Activated CD4-positive, alpha-beta T cell treated with anti-CD3 and anti-CD28 coated beads, Interleukin-2, amount 50 U/mL, for 16 hours (primary cell): Measurements from ENCODE around the gene RUVBL2.

Source experiments
- DNase-seq: peaks from one replicate; pipeline ENCODE4 v3.0.0-alpha.2; 2020

RUVBL2 gene

DNA sequence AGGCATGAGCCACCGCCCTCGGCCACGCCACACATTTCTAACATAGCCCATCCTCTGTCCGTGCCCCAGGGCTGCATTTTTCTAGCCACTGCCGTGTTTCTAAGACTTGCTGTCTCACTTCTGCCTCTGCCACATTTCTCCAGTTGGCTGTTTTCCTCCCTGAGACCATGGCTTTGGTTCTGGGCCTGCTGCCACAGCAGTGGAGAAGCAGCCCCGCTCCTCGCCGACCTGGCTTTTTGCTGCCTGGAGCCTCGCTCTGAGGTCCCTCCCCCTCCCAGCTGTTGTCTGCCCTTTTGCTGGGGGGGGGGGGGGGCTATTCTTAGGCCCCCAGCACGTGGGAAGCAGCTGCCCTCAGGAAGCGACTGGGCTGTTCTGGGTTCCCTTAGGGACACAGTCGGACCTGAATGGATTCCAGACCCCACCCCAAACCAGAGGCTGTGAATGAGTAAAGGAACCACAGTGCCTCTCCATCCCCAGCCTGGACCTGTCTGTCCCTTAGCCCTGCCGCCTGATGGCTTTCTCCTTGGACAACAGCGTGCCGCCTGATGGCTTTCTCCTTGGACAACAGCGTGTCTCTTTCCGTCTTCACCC lies 3.9 kb upstream of the RUVBL2 start:
- no peak for DNase-seq

DNA sequence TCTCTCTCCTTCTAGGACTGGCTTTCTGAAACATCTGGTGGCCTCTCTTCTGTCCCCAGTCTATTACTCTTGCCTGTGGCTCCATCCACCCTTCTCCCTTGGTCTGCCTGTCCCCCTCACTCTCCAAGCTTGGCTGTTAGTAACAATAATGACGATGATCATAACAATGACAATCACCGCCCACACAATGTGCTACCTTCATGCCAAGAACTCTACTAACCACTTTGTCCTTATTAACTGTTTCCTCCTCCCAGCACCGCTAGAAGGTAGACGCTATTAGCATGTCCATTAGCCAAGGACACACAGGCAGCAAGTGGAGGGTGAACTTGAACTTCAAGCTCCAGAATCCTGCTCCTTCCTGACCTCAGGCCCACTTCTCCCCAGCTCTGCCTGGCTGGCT lies 3.3 kb upstream of the RUVBL2 start:
- DNase-seq: no peak

DNA sequence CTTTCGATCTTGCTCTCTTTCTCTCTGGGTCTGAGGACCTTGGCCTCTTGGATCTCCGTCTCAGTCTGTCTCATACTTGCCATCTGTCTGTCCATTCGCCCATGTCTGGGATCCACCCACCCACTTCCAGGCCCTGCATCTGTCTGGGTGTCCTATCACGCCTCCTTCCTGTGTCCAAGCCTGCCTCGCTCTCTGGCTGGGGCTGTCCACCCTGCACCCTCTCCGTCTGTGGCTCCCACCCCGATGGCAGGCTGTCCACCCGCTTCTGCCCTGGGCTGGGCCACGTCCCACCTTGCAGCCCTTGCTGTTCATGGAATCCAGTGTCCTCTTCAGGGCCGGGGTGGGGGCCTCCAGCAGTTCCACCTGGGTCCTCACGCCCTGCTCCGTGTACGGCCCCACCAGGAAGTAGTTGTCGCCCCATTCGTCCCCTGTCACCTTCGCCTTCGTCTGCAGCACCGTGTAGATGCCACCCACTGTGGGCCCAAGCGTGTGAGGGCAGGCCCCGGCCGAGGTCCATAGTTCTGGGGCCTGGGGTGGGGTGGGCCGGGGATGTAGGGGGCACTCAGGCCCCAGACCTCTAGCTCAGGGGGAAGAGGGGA lies 2.6 kb upstream of the RUVBL2 start:
- DNase-seq: no peak

DNA sequence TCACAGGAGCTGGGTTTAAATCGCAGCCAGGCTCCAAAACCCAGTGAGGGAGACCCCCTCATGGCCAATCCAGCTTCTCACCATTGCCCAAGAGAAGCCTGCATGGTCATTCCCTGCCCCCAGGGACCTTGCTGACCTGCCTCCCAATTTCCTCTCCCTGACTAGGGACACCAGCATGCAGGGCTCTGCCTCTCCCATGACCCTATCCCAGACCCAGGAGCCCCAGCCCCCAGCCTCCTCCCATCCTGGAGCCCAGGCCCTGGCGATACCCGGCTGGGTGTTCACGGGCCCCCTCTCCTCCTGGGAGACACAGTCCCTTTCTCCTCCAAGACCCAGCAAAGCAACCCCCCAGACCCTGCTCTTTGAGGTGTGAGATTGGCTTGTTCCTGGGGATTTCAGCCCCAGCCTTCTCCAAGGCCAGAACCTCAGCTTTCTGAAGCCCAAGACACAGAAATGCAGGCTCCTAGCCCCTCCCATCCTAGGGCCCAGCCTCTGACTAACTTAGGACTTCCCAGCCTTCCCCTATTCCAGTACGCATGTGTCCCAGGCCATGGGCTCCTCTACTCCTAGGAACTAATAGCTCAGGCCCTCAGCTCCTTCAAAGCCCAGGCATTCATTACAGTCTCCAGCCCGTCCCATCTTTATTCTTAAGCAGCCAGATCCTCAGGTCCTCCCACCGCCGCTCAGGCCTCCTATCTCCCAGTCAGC lies 1.7 kb upstream of the RUVBL2 start:
- no peak for DNase-seq

DNA sequence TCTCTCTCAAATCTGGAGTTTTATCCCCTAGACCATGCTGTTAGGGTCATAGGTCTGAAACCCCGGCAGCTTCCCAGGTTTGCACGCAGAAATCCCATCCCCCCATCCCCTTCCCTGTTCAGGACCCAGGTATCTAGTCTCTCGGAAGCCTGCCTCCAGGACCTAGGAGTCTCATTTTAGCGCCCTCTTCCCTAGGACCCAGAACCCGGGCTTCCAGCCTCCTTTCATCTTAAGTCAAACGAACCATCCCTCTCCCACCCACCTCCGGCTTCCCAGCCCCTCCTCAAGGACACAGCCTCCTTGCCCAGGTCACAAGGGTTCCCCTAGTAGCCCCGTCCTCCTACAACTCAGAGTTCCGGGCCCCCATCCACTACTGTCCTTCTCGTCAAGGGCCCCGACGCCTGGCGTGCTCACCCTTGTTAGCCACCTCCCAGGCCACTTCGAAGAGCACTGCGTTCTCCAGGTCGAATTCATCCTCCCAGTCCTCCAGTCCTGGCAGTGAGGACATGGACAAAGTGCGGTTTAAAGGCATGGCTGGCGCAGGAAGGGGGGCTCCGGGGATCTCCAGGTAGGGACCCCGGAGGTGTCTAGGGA lies 1.0 kb upstream of the RUVBL2 start:
- DNase-seq: no peak

DNA sequence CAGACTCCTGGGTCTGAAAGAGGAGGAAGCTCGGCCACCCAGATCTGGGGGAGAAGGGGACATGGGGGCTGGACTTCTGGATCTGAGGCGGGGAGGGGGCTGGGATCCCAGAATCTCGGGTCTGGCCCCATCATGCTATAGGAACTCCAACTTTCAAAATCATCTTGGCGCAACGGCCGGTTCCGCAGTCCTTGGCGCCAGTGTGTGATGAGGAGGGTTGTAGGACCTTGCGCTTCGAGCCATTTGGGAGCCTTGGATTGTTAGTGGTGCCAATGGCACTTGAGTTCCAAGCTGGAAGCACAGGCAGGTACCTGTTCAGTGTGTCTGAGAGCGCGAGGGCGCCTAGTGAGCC lies 324 bp downstream of the RUVBL2 start:
- DNase-seq: no peak

DNA sequence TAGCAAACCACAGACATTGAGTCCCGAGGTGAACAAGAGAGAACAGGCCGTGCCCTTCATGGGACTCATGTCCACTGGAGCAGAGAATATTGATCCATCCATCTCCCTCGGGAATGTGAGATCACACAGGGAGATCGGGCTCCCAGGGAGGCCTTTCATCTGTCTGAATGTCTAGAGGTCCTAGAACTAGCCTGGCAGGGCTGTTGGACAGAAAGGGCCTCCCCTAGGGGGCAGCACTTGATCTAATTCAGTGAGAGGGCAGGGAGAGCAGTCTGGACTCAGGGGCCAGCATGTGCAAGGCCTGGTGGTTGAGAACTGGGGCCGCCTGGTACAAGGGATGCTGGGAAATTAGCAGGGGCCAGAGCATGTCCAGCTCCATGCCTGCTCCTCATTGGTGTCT lies 4.3 kb downstream of the RUVBL2 start:
- DNase-seq: peak; percentile 60

DNA sequence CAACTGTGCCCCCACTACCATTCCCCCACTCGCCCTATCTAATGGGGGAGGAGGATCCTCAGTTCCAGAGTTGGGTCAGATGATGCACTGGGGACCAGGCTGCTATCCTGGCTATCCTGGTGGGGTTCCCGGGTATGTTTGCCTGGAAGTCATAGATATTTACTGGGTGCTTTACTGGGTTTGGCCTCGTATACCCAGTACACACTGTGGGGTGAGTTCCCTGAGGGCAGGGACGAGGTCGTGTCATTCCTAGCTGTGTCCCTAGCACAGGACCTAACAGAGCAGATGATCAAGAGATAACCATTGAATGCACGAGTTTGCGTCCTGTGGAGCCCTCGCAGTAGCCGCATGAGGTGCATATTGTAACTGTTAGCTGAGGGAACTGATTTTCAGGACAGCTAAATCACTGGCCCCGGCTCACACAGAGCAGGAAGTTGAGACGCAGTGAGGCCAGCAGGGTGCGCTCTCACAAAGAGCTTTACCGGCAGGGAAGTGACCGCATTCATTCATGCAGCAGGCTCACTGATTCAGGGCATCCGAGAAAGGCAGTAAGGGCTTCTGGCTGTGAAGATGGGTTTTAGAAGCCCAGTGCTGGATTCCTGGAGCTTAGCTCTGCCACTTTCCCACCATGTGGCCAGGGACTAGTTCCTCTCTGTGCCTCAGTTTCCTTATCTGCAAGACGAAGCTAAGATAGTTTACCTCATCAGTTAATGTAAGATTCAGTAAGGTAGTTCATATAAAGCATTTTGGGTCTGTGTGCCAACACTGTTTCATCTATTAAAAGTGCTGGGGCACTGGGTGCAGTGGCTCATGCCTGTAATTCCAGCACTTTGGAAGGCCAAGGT lies 6.0 kb downstream of the RUVBL2 start:
- peak; percentile 73 for DNase-seq

DNA sequence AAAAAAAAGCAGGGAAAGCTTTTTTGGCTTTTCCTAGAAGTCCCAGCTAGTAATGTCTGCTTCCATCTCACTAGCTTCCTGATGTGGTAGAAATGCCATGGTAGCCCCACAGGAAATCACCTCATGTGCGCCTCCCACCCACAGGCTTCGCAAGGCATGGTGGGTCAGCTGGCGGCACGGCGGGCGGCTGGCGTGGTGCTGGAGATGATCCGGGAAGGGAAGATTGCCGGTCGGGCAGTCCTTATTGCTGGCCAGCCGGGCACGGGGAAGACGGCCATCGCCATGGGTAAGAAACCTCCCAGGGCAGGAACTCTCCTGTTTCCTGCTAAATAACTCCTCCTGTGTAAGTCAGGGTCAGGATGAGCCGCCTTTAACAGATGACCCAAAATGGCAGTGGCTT lies 10.4 kb downstream of the RUVBL2 start:
- DNase-seq: no peak

DNA sequence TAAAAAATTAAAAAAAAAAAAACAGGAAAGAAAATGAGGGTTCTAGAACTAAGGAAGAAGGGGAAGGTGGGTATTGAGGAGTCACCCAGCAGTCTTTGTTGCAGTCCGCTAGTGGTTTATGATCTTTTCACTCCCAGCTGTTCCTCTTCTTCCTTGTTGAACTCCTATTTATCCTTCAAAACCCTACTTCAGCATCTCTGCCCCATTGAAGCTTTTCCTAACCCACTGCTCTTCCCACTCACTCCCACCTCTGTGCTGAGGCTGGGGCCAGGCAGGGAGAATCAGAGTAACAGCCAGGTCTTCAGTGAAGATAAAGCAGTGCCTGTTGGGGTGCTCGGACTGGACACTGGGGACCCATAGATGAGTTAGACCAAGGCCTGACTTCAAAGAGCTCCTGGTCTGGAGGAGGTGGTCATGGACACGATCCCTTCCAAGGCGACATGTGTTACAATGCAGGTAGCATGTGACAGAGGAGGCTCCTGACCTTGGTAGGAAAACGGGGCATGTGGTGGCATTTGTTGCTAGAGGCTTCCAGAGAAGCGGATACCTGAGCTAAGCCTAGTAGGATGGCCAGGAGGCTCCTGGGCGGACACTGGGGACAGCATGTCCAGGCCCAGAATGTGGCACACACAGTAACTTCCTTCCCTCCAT lies 11.4 kb downstream of the RUVBL2 start:
- DNase-seq: no peak

DNA sequence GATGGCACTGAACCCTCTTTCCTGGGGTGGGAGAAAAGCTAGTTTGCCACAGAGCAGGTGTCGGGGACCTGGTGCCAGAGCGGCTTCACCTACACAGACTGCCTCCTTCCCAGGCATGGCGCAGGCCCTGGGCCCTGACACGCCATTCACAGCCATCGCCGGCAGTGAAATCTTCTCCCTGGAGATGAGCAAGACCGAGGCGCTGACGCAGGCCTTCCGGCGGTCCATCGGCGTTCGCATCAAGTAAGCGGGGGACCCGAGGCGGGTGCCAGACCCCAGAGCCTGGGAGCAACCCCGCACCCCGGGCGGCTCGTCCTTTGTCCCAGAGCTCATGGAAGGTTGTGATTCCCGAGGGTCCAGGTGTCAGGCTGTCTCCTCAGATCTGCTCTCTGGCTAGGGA lies 13.2 kb downstream of the RUVBL2 start:
- DNase-seq: no peak

DNA sequence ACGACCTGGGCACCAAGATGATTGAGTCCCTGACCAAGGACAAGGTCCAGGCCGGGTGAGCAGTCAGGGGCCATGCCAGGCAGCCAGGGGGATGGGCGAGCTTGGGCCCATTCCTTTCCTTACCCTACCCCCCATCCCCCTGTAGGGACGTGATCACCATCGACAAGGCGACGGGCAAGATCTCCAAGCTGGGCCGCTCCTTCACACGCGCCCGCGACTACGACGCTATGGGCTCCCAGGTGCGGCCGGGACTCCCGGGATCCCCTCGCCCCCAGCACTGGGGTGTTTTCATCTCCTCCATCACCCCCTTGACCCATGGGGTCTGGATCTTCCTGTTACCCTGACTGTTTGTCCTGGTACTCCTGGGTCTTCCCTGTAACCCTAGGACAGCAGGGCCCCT lies 16.1 kb downstream of the RUVBL2 start:
- no peak for DNase-seq

DNA sequence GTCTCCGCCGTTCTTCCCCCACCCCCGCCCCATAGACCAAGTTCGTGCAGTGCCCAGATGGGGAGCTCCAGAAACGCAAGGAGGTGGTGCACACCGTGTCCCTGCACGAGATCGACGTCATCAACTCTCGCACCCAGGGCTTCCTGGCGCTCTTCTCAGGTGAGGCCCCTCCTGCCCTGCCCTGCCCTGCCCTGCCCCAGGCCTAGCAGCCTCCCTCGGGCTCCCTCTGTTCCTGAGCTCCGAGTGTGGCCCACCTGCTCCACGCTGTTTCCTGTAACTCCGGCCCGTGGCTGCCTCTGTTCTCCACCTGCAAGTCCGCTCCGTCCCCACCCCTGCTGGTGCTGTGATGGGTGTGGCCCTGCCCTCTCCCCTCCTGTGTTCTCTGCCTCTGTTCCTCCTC lies 16.8 kb downstream of the RUVBL2 start:
- DNase-seq: no peak

DNA sequence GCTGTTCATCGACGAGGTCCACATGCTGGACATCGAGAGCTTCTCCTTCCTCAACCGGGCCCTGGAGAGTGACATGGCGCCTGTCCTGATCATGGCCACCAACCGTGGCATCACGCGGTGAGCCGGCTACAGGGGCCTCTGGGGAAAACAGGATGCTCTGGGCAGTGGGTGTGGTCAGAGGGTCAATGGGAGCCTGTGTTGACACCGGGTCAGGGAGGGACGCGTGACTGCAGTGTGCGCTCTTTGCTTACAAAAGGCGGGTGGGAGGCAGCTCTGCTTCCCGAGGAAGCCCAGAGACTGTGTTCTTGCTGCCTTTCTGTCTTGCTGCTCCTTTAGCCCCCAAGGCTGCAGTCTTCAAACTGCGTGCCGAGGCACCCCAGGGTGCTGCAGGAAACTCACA lies 17.5 kb downstream of the RUVBL2 start:
- DNase-seq: no peak

DNA sequence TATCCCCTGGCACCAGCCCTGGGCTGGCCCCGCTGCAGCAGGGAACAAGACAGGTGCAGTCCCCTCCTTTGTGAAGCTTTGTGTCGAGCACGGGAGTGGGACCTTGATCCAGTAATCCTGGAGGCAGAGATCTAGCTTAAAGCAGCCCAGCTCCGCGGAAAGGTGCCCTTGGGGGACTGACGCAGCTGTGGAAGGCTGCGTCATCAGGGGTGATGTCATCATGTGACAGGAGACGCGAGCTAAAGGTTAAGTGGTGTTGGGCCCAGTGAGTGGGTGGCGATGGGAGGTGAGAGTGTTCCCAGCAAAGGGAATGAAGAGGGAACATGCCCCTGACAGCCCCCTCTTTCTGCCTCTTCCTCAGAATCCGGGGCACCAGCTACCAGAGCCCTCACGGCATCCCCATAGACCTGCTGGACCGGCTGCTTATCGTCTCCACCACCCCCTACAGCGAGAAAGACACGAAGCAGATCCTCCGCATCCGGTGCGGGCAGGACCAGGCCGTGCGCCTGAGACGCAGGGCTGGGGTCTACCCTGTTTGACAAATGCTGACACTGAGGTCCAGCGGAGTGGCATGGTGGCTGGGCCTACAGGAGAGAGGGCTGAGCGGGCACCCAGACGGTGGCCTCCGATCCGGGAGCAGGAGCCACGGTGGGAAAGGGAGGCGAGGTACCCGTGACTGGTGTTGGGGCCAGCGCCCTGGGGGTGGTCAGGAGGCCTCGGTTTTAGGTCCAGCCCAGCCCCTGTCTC lies 20.6 kb downstream of the RUVBL2 start:
- no peak for DNase-seq

DNA sequence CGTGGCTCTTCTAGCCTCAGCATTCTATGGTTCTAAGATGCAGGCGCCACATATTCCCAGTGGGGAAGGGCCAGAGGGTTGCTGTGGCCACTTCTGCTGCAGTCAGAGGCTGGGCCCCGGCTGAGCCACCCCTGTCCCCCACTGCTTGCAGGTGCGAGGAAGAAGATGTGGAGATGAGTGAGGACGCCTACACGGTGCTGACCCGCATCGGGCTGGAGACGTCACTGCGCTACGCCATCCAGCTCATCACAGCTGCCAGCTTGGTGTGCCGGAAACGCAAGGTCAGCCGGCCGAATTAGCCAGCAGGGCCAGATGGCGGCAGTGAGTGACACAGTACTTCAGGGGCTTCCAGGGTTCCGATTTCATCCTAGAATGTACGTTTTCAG lies 21.2 kb downstream of the RUVBL2 start:
- no peak for DNase-seq

DNA sequence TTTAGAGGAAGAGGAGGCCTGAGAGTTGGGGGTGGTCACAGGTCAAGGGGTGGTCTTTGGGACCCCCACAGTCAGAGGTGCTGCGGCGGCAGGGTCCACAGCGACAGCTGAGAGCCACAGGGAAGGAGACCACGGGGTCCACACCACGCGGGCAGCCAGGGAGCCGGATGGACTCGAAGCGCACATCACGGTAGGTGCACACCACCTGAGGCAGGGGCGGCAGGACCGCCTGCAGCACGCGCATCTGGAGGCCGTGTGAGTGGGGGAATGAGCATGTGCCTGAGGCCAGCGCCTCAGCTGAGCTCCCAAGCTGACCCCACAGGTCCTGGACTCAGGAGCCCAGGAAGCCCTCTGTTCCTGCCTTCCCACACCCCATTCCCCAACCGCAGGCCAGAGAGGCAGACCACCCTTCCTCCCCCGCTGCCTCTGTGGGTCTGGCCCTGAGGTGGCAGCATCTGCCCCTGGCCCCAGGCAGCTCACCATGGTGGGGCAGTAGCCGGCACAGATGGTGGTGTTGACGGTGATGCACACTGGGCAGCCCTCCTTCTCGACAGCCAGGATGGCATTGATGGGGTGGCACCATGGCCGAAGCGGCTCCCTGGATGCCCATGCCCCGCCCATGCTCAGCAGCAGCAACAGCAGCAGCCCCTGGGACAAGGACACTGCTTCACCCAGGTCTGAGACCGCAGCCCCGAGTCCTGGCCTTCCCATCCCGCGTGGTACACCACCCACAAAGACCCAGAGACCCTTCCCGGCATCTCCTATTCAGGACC lies 22.6 kb downstream of the RUVBL2 start:
- DNase-seq: no peak

DNA sequence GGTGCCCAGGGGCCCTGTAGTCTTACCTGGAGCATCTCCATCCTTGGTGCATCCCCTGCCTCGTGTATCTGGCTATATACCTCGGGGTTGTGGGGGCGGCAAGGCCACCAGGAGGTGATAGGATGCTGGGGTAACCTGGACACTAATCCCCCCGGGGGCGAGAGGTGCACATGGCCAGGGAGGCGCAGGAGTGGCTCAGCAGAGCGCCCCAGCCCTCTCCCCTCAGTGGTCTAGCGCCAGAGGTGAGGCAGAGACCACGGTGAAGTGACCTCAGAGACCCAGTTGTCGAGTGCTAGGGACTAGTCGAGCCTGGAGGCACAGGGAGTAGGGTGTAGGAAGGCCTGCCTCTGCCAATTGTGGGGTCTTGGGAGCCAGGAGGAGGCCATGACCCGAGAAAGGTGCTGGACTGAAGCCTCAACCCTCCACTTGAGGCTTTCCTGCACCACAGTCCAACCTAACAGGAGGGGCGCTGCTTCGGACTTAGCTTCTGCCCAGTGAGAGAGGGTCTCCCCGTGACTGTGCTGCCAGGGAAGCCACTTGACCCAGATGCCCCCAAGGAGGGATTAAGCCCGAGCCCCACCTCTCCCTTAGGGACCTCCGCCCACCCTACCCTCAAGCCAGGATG lies 23.5 kb downstream of the RUVBL2 start, which contains the start of gene LHB:
LHB (minus strand) TSS at position 51 of the 625 bp plus-strand sequence; CDS start at position 41, 10 bp downstream.
- DNase-seq: no peak

DNA sequence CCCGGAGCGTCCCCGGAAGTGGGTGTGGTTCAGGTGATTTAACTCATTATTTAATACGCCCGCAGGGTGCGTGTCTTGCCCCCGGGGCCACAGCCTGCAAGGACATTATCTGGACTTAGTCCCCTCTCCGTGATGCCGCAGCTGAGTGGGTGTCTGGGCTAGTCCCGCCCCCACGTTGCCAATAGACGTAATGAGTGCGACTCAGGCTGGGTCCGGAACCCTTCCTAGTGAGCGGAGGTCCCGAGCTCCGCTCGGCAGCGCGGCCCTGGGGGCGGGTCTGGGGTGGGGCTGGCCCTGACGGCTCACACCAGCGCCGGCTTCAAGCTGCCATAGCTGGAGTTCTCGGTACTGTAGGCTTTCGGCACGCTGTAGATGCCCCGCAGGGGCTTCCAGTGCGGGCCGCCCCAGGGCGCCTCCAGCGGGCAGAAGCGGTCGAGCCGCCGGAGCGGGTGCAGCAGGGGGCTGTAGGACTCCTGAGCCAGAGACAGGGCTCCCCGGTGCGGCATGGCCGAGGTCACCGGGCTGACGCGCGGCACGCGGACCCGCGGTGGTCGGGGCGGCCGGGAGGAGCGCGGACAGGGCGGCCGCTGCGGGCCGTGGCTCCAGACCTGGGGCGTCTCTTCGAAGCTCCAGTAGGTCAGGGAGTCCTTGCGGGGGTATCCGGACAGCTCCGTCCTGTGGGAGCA lies 24.1 kb downstream of the RUVBL2 start:
- peak; percentile 63 for DNase-seq
